Measurements from ENCODE around the gene SLC28A3.

Gene SLC28A3

DNA sequence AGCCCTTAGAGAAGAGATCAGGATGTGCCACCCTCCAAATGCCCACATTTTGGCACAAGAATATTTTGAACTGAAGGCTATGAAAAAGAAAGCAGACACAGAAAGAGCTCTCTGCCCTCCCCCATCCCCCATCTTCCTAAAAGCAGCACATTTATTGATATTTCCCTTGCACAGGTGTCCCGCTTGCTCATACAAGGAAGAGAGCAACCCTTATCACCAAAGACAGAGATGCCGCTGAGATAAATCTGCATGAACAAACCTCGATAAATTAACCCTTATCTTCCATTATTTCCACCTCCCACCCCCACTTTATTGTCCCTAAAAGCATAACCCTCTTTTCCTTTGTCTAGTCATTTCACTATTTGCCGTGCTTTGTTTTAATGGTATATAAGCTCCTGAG lies 1.8 kb downstream of the SLC28A3 start:
- no peak for FAIRE-seq

DNA sequence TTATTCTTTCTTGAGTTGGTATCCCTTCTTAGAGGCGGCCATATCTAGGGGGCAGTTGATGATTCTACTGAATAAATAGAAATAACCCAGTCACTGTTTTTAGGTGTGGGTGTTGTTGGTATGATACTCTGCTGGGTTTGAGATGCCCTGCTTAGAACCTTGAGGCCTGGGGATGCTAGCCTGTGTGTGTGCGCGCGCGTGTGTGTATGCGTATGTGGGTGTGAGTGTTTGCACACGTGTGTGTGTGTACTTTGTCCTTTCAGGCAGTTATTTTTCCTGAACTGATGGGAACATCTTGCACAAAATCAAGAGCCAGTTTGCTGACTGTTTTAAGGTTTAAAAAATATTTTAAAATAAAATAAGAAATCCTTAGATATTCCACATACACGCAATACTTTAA lies 3.3 kb downstream of the SLC28A3 start:
- no peak for FAIRE-seq

DNA sequence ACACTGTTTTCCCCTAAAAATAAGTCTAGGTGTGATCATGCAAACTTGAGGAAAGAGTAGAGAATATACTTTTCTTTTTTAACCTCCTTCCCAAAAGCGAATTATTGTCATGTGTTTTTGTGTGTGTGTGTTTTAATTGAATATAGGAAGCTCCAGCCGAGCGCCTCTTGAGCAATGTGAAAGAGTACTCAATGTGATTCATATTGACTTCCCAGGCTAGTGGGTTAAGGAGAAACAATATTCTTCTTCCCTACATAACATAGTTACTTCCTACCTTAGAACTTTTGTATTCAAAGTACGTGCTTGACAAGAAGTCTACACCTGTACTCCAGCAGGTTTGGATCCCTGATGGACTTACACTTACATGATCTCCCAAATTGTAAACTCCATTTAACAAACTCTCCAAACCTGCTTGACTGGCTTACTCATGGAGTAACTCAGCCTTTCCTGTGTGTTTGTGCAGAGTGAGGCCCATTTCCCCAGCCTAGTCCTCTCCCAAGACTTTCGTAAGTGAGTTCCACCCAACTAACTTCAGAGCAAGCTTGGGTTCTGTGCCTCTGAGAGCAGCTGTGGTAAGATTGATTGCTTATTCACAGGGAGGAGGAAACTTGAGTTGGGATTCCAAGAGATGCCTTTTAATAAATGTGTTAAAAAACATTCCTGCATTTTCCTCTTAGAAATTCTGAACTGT lies 9.3 kb downstream of the SLC28A3 start:
- FAIRE-seq, result no peak

DNA sequence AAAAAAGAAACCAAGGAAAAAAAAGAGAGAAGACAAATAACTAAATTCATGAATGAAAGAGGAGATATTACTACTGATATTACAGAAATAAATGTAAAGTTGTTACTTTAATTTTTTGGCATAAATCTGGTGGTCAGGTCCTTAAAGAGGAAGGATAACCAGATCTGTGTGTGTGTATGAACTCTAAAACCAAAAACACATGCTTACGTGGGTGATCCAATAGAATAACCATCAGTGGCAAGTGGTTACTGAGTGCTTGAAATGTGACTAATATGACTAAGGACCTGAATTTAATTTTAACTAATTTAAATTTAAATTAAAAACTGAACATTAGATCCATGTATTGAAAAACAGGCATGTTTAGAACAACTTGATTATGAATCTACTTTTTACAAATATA lies 10.3 kb downstream of the SLC28A3 start:
- no peak for FAIRE-seq

DNA sequence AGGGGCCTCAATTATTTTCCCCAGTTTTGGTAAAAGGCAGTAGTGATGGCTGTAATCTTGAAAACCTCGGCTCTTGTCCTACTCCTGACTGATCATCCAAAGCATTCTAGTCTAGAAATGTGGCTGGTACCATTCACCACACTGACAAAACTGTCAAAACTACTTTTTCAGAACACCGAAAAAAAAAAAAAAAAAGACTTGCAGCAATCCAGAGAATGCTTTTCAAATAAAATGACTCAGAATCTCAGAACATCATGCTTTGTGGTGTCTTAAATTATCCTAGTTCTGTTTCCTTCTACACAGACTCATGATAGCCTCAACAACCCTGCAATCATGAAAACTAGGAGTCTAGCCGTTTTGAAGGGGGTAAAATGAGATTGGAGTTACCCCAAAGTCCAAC lies 13.4 kb downstream of the SLC28A3 start:
- no peak for FAIRE-seq

DNA sequence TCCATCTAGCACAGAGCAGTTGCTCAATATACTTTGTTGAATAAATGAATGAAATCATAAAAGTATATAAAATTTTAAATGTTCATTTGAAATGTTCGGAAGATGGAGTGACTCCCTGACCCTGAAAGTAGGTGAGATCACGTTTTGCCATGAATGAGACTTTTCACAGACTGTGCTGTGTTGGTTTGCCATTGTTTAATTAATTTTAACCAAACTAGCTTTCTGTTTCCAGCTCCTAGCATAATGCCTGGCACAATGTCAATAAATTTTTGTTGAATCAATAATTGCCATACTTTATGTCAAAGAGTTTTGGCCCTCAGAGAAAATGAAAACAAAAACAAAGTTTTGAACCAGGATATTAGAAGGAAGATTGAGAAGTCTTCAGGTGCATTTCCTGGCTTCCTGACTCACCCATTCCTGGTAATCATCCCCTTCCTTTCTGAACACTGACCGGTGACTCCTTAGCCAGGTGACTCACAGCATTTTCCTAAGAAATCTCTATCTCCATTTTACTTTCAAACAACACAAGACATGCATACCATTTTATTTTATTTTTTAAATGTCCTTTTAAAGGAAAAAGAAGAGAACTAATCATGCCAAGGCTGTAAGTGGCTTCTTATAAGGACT lies 15.1 kb downstream of the SLC28A3 start:
- no peak for FAIRE-seq

DNA sequence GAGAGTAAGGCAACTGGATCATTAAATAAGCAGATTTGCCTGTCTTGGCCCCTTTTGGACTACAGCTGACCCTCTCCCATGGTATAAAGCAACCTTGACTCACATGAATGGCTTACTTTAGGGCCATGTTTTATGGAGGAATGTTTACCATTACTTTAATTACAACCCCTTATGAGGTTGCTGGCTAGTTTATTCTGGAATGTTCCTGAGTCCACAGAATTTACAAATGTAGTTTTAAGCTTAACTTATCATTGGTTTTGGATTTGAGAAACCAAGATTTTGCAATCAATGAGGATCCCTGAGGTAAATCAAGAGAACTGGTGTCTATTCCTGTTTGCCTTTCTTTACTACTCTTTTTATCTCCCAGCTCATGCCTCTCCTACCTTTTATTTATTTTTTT lies 15.7 kb downstream of the SLC28A3 start:
- no peak for FAIRE-seq

DNA sequence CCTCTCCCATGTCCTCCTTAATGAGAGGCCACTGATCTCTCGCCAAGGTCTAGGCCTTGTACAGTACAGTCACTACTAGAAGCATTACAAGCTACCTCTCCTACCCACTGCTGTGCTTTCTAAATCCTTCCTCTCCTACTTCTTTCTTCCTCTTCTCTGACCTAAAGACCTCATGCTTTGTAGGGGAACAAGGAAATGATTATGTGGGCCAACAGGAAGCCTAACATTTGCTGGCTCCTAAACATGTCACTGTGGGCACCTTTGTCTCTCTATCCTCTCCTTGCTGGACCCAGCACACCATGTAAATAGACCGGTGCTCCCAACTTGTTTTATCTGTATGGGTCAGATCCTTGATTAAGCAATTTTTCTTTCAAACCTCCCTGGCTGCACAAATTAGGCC lies 16.7 kb downstream of the SLC28A3 start:
- no peak for FAIRE-seq

DNA sequence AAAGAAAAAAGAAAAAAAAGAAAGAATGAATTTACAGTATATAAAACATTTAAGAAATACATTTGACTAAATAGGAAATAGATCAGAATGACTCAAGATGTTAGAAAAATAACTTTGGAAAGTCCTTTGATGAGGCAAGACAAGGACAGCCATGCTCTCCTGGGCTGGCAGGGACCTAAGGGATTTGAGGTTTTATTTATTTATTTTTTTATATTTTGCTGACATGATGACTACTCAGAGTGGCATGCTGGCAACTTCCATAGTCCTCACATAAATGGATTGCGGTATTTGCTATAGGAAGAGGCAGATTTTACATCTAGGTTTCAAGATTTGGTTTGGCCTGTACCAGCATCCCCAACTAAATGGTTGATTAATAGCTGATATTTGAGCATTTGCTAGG lies 17.7 kb downstream of the SLC28A3 start:
- no peak for FAIRE-seq

DNA sequence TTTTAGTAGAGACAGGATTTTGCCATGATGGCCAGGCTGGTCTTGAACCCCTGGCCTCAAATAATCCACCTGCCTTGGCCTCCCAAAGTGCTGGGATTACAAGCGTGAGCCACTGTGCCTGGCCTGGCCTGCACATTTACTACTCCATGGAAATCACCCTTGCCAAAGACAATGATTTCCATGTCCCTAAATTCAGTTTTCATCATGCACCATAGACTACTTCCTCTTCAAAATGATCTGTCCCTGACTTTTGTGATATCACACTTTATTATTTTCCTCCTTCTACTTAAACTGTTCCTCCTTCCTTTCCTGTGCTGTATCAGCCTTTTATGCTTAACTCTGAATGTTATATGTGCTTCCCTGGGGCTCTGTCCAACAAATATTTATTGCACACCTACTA lies 20.3 kb downstream of the SLC28A3 start:
- no peak for FAIRE-seq

DNA sequence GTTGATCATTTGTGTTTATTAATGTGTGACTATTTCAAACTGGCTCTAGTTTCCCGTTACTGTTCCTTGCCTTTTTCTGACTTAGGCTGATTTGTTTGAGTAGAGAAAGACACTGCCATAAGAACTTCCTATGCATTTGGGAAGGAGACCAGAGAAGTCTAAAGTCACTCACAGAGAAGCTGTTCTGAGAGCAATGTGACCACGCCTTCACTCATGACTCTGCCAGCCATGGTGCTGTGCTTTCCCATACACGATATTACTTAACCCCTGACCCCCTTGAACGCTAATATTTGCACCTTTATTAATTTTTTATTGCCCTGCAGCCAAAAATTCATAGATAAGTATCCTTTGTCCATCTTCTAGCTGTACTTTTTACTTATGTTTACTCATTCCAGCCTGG lies 20.9 kb downstream of the SLC28A3 start:
- no peak for FAIRE-seq

DNA sequence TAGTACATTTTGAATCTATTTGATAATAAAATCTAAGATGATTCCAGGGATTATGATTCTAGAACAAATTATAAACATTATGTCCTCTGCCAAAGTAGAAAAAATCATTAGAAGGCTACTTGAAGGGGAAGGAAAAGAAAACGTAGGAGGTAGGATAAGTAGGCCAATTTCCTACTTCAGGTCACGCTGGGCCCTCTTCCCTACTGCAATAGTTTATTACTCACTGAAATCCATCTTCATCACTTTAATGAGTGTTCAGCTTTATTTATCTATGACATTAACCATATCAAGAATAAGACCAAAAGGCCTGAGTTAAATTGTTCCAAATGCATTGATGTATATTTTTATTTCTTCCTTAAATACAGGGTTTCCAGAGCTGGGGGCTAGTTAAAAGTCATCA lies 21.6 kb downstream of the SLC28A3 start:
- no peak for FAIRE-seq

DNA sequence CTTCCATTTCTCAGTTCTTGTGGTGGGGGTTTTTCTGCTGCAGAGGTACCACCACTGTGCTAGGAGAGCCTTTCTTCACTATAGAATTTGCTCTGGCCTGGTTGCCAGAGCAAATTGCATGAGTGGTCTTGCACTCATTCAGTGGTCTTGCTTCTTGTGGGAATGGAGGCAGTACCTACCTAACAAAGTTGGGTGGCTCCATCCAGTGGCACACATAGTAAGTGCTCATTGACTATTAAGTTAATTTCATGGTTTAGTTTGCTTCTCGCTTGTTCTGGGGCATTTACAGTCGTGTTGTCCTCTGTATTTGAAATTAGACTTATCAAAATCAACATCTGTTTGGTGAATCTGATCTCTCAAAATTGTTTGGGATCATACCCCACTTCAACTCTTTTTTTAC lies 23.0 kb downstream of the SLC28A3 start:
- no peak for FAIRE-seq

DNA sequence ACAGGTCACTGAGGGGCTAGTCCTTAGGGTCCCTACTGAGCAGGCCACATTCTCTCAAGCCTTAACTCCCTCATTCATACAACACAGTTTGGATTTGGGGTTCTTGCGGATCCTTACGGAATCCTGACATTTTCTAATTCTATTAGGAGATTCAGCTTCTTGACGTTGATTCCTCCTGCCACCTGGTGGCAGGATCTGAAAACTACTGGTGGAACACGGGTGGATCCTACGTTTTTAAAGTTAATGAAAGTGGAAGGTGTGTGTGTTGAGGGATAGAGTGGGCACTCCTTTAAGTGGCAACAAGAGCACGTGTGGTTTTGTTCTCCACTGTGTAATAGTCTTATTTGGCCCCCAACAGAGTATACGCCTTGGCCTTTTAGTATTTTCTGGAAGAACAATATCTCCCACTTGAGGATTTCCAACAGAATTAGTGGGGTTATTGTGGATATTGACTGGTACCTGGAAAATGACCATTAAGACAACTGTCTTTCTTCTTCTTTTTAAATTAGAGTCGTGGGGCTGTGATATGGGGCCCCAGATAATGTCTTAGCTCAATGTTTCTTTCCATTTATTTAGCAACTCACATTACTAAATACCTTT lies 25.2 kb downstream of the SLC28A3 start:
- no peak for FAIRE-seq

DNA sequence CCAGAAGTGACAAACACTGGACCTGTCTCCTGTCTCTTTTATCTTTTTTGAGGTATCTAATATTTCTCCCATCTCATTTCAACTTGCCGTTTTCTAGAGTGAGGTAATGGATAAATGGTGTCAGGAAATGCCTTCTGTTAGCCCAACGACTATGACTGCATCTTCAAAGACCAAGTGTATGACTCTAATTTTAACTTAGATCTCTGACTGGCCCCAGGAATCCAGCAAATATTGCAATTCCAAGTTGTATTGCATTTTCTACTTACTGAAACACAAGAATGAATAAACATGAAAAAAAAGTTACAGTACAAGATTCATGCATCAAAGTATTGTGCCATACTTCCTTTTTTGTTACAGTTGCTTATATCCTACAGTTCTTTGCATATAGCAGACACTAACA lies 26.3 kb downstream of the SLC28A3 start:
- FAIRE-seq, result no peak

DNA sequence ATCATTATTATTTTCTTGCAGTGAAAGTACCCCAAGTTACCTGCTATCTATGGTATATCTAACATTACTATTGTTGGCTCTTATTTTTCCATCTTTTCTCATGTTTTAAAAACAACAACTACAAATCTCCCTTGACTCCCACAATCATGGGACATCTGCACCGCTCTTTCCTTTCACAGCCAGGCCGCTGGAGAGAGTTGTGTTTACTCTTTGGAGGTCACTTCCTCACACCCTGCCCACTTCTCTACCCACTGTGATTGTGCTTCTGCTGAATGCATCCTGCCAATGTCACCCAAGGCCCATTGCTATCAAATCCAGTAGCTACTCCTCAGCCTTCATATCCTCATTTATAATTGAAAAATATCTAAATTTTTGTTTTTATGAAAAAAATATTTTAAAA lies 29.7 kb downstream of the SLC28A3 start:
- peak; percentile 21 for FAIRE-seq

DNA sequence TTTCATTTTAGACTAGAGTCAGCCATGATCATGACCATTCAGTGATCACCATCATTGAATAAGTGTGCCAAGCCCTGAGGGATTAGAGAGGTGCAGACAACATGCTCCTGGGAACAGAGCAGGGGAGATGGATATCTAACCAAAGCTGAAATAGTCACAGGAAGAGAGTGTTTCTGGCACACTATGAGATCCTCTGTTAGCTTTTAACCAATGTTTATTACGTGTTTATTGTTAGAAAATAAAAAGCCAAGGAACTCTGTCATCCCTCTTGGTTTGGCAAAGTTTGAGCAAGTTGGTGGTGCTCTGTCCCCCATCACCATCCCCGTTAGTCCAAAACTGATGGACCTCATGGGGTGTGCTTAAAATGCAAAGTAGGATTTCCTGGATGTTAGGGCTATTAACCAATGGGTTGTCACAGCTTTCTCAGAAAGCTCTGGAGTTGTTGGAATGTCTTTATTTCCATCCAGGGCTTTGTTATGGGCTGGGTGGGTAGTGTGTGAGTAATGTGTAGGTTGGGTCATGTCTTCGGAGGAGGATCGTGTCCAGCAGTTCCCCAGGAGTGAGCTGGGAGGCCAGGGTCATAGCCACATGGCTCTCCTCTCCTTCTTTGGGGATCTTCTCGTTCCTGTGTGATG lies 34.9 kb downstream of the SLC28A3 start:
- no peak for FAIRE-seq

DNA sequence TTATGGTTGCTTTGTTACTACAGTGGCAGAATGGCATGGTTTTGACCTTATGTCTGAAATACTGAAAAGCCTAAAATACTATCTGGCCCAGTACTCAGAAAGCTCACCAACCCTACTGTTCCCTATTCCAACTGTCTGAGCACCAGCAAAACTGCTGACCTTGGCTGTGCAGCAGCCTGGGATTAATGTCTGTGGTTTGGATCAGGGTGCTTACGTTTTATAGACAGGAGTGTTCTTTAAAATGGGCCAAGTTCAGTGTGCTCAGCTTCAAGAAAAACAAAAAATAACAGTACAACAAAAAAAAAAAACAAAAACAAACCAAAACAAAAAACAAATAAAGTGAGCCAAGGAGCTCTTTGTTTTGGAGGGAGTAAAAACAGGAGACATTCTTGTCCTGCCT lies 36.4 kb downstream of the SLC28A3 start:
- FAIRE-seq, result peak; percentile 99

DNA sequence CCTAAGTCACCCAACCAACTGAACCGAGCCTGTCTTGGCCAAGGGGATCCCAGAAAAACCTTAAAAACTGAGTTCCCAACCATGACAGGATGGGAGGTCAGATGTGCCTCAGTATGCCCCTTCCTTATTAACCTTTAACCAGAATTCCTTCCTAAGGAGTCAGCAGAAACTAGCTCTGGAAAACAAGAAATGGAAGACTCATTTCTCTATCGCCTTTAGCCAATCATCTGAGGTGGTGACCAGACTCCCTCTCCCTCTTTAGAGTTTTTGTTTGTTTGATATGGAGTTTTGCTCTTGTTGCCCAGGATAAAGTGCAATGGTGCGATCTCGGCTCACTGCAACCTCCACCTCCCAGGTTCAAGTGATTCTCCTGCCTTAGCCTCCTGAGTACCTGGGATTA lies 37.5 kb downstream of the SLC28A3 start:
- FAIRE-seq, result no peak

DNA sequence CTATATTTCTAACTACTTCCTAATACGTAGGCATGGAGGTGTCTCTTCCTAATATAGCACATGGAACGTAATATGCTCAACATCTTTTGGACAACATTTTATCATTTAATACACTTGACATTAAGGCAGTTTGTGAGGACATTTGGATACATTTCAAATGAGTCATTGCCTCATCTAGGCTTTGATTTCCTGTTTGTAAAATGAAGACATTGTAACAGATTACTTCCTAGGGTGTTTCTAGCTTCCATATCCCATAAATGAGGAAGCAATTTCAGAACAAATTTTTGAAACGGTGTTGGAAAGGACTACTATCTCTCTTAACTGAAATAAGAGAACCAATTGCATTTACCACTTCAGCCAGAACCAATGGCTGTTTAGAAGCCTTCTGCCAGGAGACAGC lies 38.7 kb downstream of the SLC28A3 start:
- no peak for FAIRE-seq

DNA sequence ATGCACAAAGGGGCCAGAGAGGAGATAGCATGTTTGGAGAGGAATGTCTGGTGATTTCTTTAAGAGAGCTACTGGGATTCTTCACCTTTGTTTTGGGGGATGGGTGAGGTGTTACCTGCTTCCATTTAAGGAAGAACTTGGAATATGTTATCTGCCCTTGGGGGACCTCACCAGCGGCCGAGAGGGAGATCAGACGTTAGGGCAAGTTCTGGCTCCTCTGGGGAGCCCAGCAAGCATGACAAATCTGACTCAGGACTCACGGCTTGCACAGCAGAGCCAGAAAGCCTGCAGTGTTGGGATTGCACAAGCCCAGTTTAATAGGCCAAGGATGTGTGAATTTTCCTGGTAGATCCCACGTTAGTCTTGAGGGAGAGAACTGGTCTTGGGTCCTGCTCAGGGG lies 40.3 kb downstream of the SLC28A3 start:
- FAIRE-seq, result no peak

DNA sequence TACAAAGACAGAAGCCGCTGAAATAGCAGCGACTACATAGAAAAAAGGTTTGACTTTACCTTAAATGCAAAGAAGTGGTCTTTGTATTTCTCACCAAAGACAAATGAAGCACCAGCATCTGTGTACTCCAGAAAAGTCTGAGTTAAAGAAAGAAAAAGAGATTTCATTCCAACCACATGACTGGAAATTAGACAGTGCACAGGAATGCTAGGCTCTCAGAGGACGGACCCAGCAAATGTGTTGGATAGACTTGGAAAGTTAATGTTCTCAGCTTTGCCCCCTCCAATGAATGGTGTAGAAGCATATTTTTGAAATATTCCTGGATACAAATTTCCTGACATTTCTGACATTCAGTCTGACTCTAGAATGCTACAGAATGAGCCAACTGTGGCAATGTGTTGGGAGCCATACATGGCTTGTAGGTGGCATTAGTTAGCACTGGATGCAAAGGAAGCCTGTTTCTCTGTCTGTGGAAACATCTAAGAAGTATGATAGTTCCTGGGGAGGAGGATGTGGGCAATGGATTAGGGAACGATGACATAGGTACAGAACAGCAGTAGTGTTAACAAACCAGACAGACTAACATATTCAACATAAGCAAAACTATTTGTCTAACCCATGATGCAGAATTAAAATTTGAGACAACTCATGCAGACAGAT lies 43.3 kb downstream of the SLC28A3 start:
- no peak for FAIRE-seq

DNA sequence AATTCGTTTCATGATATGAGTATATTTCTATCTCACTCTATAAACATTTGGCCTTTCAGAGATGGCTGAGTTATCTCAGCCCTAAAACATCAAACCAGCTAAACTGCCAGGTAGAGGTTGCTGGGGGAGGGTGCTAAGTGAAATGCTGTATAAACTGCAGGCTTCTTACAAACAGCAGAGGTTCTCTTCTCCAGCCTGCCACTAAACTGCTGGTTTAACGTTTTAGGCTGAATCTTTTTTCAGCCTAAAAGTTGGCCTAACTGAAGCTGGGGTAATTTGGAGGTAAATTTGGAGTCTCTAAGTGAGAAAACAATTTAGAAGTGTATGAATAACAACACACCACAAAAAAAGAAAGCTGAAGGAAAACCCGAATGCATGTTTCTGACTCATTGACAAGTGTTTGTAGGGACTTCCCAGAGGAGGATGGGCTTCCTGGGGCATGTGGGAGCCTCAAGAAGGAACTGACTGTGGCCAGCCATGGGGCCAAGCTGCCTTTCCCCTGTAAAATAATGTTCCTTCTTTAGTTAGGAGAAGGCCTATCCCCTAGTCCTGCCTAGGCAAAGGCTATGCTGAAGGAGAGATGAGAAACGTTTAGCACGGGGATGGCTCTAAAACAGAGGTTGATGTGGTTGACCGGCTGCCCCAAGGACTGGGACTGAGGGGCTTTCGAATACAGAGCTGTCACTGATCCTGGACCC lies 44.3 kb downstream of the SLC28A3 start:
- FAIRE-seq, result no peak
